ENCODE data around the gene KCNMB3.
"Not testable (repeated sequence)": the region's sequence is repeated elsewhere in the genome, so short reads cannot be mapped to it uniquely, and the experiment has no call there.

GRCh38 chr3:179257742-179258141 lies 6.8 kb upstream of the KCNMB3 start:
- TF ChIP-seq CTCF (conservative IDR thresholded peaks at IDR 0.05; ENCODE audit: low read length); EZH2phosphoT487 (IDR thresholded peaks at IDR 0.05; ENCODE audit: borderline replicate concordance, low read depth, low read length): not testable (repeated sequence)
